Karpas-422 (cell line): ENCODE data around the gene UGT1A1. TPM values are rescaled to one million over a fixed set of nuclear protein-coding genes. Genes with fewer than 3 reads are reported as not detected.

Experiments
- DNase-seq: peaks from one replicate; pipeline ENCODE4 v3.0.0-alpha.2; 2015
- H2AFZ ChIP-seq: fragments of 200-600 bp; sonication (generic); 2 replicates; pipeline ENCODE4 v1.6.1; 2014; ENCODE audit warnings: antibody characterized with exemption, low read length, mixed read lengths
- H3K27ac ChIP-seq: fragments of 200-600 bp; sonication (generic); 2 replicates; pipeline ENCODE4 v1.5.1; 2014; ENCODE audit warnings: mild to moderate bottlenecking, low read length, moderate library complexity
- H3K27me3 ChIP-seq: fragments of 200-600 bp; sonication (generic); 2 replicates; pipeline ENCODE4 v1.6.1; 2014; ENCODE audit warnings: low read length, mixed read lengths
- H3K36me3 ChIP-seq: fragments of 200-600 bp; sonication (generic); 2 replicates; pipeline ENCODE4 v1.6.1; 2014; ENCODE audit warnings: low read length, mixed read lengths; ENCODE audit not compliant: insufficient read depth
- H3K4me1 ChIP-seq: fragments of 200-600 bp; sonication (generic); 2 replicates; pipeline ENCODE4 v1.6.1; 2014; ENCODE audit warnings: mild to moderate bottlenecking, low read length, mixed read lengths
- H3K4me2 ChIP-seq: fragments of 200-600 bp; sonication (generic); 2 replicates; pipeline ENCODE4 v1.6.1; 2014; ENCODE audit warnings: low read length, low read depth, mild to moderate bottlenecking; ENCODE audit not compliant: poor library complexity, severe bottlenecking
- H3K4me3 ChIP-seq: fragments of 200-600 bp; sonication (generic); 2 replicates; pipeline ENCODE4 v1.5.1; 2014; ENCODE audit warnings: mild to moderate bottlenecking, antibody characterized with exemption, low read length, mixed read lengths
- H3K79me2 ChIP-seq: fragments of 200-600 bp; sonication (generic); 2 replicates; pipeline ENCODE4 v1.6.1; 2014; ENCODE audit warnings: mild to moderate bottlenecking, low read length, mixed read lengths
- H3K9ac ChIP-seq: fragments of 200-600 bp; sonication (generic); 2 replicates; pipeline ENCODE4 v1.6.0; 2014; ENCODE audit warnings: low read length
- H3K9me2 ChIP-seq: fragments of 200-600 bp; sonication (generic), shearing (Covaris generic); replicated peaks from 2 replicates; pipeline ENCODE4 v1.6.0; 2014; ENCODE audit warnings: mild to moderate bottlenecking, low read length, moderate library complexity; ENCODE audit not compliant: insufficient read depth
- H3K9me3 ChIP-seq: fragments of 300-700, 200-600 bp; sonication (generic); 2 replicates; pipeline ENCODE4 v1.6.1; 2014; ENCODE audit warnings: low read length, mixed read lengths
- H4K20me1 ChIP-seq: fragments of 200-600 bp; sonication (generic); 2 replicates; pipeline ENCODE4 v1.6.1; 2014; ENCODE audit warnings: mild to moderate bottlenecking, antibody characterized with exemption, low read length, low read depth; ENCODE audit not compliant: insufficient read depth
- total RNA-seq: library from RNA; depleted of rRNA; stranded (reverse); fragments of >200 nt; shearing (Covaris generic); gene quantifications from 2 replicates; pipeline ENCODE4 v1.2.3, GENCODE V29; 2014; ENCODE audit warnings: low replicate concordance

Gene UGT1A1
- total RNA-seq, 1 experiment from 2014 or later, result not detected

GRCh38 chr2:233764761-233765160 is 4.7 kb downstream of the UGT1A1 start:
- no peak overlapping the region for H2AFZ ChIP-seq
- H3K27me3 ChIP-seq, result no peaks in the 10 kb centered on the region
- no peak overlapping the region for H3K4me2 ChIP-seq
- no peaks in the 10 kb centered on the region for H4K20me1 ChIP-seq
- no peaks in the 10 kb centered on the region for H3K9me3 ChIP-seq
- H3K36me3 ChIP-seq, result no peaks in the 10 kb centered on the region
- H3K9me2 ChIP-seq, result no peaks in the 10 kb centered on the region
- H3K79me2 ChIP-seq, result no peaks in the 10 kb centered on the region
- no peak for DNase-seq
- H3K4me1 ChIP-seq, result no peaks in the 10 kb centered on the region
- no peak overlapping the region for H3K4me3 ChIP-seq
- H3K27ac ChIP-seq, result no peak overlapping the region
- H3K9ac ChIP-seq, result no peak overlapping the region

- Histone ChIP-seq H3K4me2 (no peak overlapping the region), H3K36me3 (no peaks in the 10 kb centered on the region), H3K4me3 (no peak overlapping the region), H3K9ac (no peak overlapping the region), H3K9me3 (no peaks in the 10 kb centered on the region), H3K27me3 (no peaks in the 10 kb centered on the region), H3K27ac (no peak overlapping the region), H3K9me2 (no peaks in the 10 kb centered on the region), H4K20me1 (no peaks in the 10 kb centered on the region), H3K4me1 (no peaks in the 10 kb centered on the region), H2AFZ (no peak overlapping the region), H3K79me2 (no peaks in the 10 kb centered on the region)
- no peak for DNase-seq
Measured at GRCh38 chr2:233766416-233766815, 6.3 kb downstream of the UGT1A1 start.

DNA sequence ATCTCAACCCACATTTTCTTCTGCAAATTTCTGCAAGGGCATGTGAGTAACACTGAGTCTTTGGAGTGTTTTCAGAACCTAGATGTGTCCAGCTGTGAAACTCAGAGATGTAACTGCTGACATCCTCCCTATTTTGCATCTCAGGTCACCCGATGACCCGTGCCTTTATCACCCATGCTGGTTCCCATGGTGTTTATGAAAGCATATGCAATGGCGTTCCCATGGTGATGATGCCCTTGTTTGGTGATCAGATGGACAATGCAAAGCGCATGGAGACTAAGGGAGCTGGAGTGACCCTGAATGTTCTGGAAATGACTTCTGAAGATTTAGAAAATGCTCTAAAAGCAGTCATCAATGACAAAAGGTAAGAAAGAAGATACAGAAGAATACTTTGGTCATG is 8.0 kb downstream of the UGT1A1 start:
- Histone ChIP-seq H3K27me3 (no peaks in the 10 kb centered on the region), H2AFZ (no peak overlapping the region), H3K4me2 (no peak overlapping the region), H4K20me1 (no peaks in the 10 kb centered on the region), H3K9me2 (no peaks in the 10 kb centered on the region), H3K36me3 (no peaks in the 10 kb centered on the region), H3K9me3 (no peaks in the 10 kb centered on the region), H3K9ac (no peak overlapping the region), H3K4me1 (no peaks in the 10 kb centered on the region), H3K79me2 (no peaks in the 10 kb centered on the region), H3K4me3 (no peak overlapping the region), H3K27ac (no peak overlapping the region)
- DNase-seq, result no peak

DNA sequence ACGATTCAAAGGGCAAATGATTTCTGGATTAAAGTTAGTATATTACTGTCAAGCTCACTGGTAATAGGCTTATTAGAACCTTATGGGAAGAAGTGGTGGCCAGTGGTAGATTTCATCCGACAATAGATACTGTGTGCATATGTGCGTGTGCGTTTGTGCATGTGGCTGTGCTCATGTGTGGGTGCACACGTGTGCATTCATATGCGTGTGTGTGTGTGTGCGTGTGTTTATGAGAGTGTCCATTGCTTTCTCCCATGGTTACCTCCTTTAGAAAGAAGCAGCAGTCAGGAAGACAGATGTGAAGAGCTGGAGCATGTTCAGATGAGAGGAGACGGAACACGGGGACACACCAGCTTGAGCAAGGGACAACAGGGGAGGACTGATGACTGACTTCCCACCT is 9.2 kb downstream of the UGT1A1 start:
- no peaks in the 10 kb centered on the region for H3K9me3 ChIP-seq
- no peak overlapping the region for H3K27ac ChIP-seq
- no peaks in the 10 kb centered on the region for H3K79me2 ChIP-seq
- H3K36me3 ChIP-seq, result no peaks in the 10 kb centered on the region
- H3K4me3 ChIP-seq, result no peak overlapping the region
- H3K4me2 ChIP-seq, result no peak overlapping the region
- H3K9me2 ChIP-seq, result no peaks in the 10 kb centered on the region
- no peaks in the 10 kb centered on the region for H4K20me1 ChIP-seq
- H3K4me1 ChIP-seq, result no peaks in the 10 kb centered on the region
- no peak for DNase-seq
- H2AFZ ChIP-seq, result no peak overlapping the region
- H3K9ac ChIP-seq, result no peak overlapping the region
- H3K27me3 ChIP-seq, result no peaks in the 10 kb centered on the region

DNA sequence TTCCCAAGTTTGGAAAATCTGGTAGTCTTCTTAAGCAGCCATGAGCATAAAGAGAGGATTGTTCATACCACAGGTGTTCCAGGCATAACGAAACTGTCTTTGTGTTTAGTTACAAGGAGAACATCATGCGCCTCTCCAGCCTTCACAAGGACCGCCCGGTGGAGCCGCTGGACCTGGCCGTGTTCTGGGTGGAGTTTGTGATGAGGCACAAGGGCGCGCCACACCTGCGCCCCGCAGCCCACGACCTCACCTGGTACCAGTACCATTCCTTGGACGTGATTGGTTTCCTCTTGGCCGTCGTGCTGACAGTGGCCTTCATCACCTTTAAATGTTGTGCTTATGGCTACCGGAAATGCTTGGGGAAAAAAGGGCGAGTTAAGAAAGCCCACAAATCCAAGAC is 12.1 kb downstream of the UGT1A1 start:
- Histone ChIP-seq H3K79me2 (no peaks in the 10 kb centered on the region), H3K4me1 (no peaks in the 10 kb centered on the region), H3K4me3 (no peak overlapping the region), H3K27me3 (no peaks in the 10 kb centered on the region), H3K9me3 (no peaks in the 10 kb centered on the region), H3K36me3 (no peaks in the 10 kb centered on the region), H3K9me2 (no peaks in the 10 kb centered on the region), H4K20me1 (no peaks in the 10 kb centered on the region), H3K9ac (no peak overlapping the region), H3K4me2 (no peak overlapping the region), H3K27ac (no peak overlapping the region), H2AFZ (no peak overlapping the region)
- DNase-seq, result no peak

DNA sequence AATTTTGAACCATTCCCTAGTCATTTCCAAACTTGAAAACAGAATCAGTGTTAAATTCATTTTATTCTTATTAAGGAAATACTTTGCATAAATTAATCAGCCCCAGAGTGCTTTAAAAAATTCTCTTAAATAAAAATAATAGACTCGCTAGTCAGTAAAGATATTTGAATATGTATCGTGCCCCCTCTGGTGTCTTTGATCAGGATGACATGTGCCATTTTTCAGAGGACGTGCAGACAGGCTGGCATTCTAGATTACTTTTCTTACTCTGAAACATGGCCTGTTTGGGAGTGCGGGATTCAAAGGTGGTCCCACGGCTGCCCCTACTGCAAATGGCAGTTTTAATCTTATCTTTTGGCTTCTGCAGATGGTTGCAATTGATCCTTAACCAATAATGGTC is 12.5 kb downstream of the UGT1A1 start:
- DNase-seq, result no peak
- Histone ChIP-seq H3K4me3 (no peak overlapping the region), H3K27me3 (no peaks in the 10 kb centered on the region), H3K4me2 (no peak overlapping the region), H3K36me3 (no peaks in the 10 kb centered on the region), H4K20me1 (no peaks in the 10 kb centered on the region), H2AFZ (no peak overlapping the region), H3K4me1 (no peaks in the 10 kb centered on the region), H3K9me2 (no peaks in the 10 kb centered on the region), H3K9me3 (no peaks in the 10 kb centered on the region), H3K27ac (no peak overlapping the region), H3K79me2 (no peaks in the 10 kb centered on the region), H3K9ac (no peak overlapping the region)

DNA sequence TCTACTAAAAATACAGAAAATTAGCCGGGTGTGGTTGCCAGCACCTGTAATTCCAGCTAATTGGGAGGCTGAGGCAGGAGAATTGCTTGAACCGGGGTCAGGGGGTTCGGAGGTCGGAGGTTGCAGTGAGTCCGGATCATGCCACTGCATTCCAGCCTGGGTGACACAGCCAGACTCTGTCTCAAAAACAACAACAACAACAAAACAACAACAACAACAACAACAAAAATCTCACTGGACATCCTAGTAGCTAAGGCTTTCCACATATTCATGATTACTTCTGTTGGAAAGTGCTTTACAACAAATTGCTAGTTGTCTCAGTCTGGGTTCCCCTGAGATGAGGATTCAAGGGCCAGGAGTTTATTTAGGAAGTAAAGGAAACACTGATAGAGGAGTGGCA is 13.8 kb downstream of the UGT1A1 start:
- no peak overlapping the region for H3K9ac ChIP-seq
- H3K27ac ChIP-seq, result no peak overlapping the region
- no peaks in the 10 kb centered on the region for H3K9me3 ChIP-seq
- H3K36me3 ChIP-seq, result no peaks in the 10 kb centered on the region
- H3K27me3 ChIP-seq, result no peaks in the 10 kb centered on the region
- H3K4me1 ChIP-seq, result no peaks in the 10 kb centered on the region
- no peaks in the 10 kb centered on the region for H3K9me2 ChIP-seq
- H4K20me1 ChIP-seq, result no peaks in the 10 kb centered on the region
- no peak overlapping the region for H2AFZ ChIP-seq
- no peak for DNase-seq
- no peak overlapping the region for H3K4me3 ChIP-seq
- H3K79me2 ChIP-seq, result no peaks in the 10 kb centered on the region
- no peak overlapping the region for H3K4me2 ChIP-seq

DNA sequence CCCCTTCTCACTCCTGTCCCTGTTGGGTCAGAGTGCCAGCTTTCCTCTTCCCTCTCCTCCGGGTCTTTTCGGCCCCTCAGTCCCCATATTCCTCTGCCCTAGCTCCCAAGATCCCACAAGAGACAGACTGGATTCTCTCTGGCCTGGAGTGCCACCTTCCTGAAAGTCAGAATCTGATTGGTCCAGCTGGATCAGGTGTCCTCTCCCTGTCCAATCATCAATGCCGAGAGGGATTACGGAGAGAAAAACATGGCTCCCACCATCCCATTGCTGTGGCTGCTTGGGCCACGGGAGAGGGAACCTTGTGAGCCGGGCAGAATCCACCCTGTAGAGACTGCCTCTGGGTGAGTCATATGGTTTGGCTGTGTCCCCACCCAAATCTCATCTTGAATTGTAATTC is 15.3 kb downstream of the UGT1A1 start:
- H3K9ac ChIP-seq, result no peak overlapping the region
- no peaks in the 10 kb centered on the region for H3K9me2 ChIP-seq
- no peaks in the 10 kb centered on the region for H4K20me1 ChIP-seq
- no peaks in the 10 kb centered on the region for H3K4me1 ChIP-seq
- no peak overlapping the region for H3K4me2 ChIP-seq
- H3K27ac ChIP-seq, result no peak overlapping the region
- H3K9me3 ChIP-seq, result no peaks in the 10 kb centered on the region
- no peaks in the 10 kb centered on the region for H3K36me3 ChIP-seq
- no peaks in the 10 kb centered on the region for H3K27me3 ChIP-seq
- DNase-seq, result no peak
- H3K79me2 ChIP-seq, result no peaks in the 10 kb centered on the region
- H2AFZ ChIP-seq, result no peak overlapping the region
- no peak overlapping the region for H3K4me3 ChIP-seq

GRCh38 chr2:233778030-233778429 is 18.0 kb downstream of the UGT1A1 start, which contains the start of gene MROH2A:
Gene MROH2A (plus strand): TSS chr2:233778330. CDS start chr2:233779359, 1,029 bp downstream.
- Histone ChIP-seq H3K4me3 (no peak within 1 kb of the TSS), H3K36me3 (no peaks in the 10 kb centered on the region), H4K20me1 (no peaks in the 10 kb centered on the region), H3K27ac (no peak within 1 kb of the TSS), H3K9me2 (no peaks in the 10 kb centered on the region), H3K9ac (no peak within 1 kb of the TSS), H2AFZ (no peak within 1 kb of the TSS), H3K27me3 (no peaks in the 10 kb centered on the region), H3K4me2 (no peak within 1 kb of the TSS), H3K9me3 (no peaks in the 10 kb centered on the region), H3K79me2 (no peaks in the 10 kb centered on the region), H3K4me1 (peaks cover 11% of the 10 kb centered on the region)
- DNase-seq, result no peak
